ENCODE results near the gene SDCCAG8.
"Not testable (repeated sequence)": the region's sequence is repeated elsewhere in the genome, so short reads cannot be mapped to it uniquely, and the experiment has no call there.

The SDCCAG8 gene

GRCh38 chr1:243255791-243256512 lies at the start of gene SDCCAG8:
Gene SDCCAG8, plus strand, starts transcription at chr1:243256041. Its CDS starts 133 bp downstream, at chr1:243256174.
- peak; percentile 91 for DNase-seq

GRCh38 chr1:243211984-243212383 lies 43.9 kb upstream of the SDCCAG8 start:
- DNase-seq: not testable (repeated sequence)

GRCh38 chr1:243213045-243213787 lies 42.6 kb upstream of the SDCCAG8 start:
- DNase-seq: no peak

GRCh38 chr1:243215276-243215875 lies 40.5 kb upstream of the SDCCAG8 start:
- DNase-seq: not testable (repeated sequence)

GRCh38 chr1:243216741-243217140 lies 39.1 kb upstream of the SDCCAG8 start:
- no peak for DNase-seq

GRCh38 chr1:243217349-243217748 lies 38.5 kb upstream of the SDCCAG8 start:
- no peak for DNase-seq

- no peak for DNase-seq
These were observed 37.8 kb upstream of the SDCCAG8 start for GRCh38 chr1:243218059-243218458.

GRCh38 chr1:243227622-243228021 lies 28.2 kb upstream of the SDCCAG8 start:
- no peak for DNase-seq

GRCh38 chr1:243229526-243229925 lies 26.3 kb upstream of the SDCCAG8 start:
- DNase-seq: no peak

GRCh38 chr1:243230914-243231313 lies 24.9 kb upstream of the SDCCAG8 start:
- no peak for DNase-seq

- DNase-seq: no peak
These were observed 21.9 kb upstream of the SDCCAG8 start for GRCh38 chr1:243233908-243234307.

GRCh38 chr1:243234978-243235647 lies 20.7 kb upstream of the SDCCAG8 start:
- no peak for DNase-seq

- no peak for DNase-seq
These were observed 19.1 kb upstream of the SDCCAG8 start for GRCh38 chr1:243236604-243237252.

GRCh38 chr1:243244432-243244841 lies 11.4 kb upstream of the SDCCAG8 start:
- no peak for DNase-seq

- no peak for DNase-seq
These were observed 8.9 kb upstream of the SDCCAG8 start for GRCh38 chr1:243246916-243247315.

GRCh38 chr1:243247901-243248300 lies 7.9 kb upstream of the SDCCAG8 start:
- DNase-seq: no peak

GRCh38 chr1:243249214-243249613 lies 6.6 kb upstream of the SDCCAG8 start:
- DNase-seq: no peak

GRCh38 chr1:243250102-243250501 lies 5.7 kb upstream of the SDCCAG8 start:
- DNase-seq: no peak

GRCh38 chr1:243251539-243251938 lies 4.3 kb upstream of the SDCCAG8 start:
- DNase-seq: no peak

- no peak for DNase-seq
These were observed 2.5 kb upstream of the SDCCAG8 start for GRCh38 chr1:243253211-243253925.

- no peak for DNase-seq
These were observed 2.0 kb upstream of the SDCCAG8 start for GRCh38 chr1:243253926-243254232.

GRCh38 chr1:243254233-243254926 lies 1.5 kb upstream of the SDCCAG8 start:
- DNase-seq: peak; percentile 66

Data from stimulated activated CD4-positive, alpha-beta T cell treated with anti-CD3 and anti-CD28 coated beads, Interleukin-4, amount 100 ng/mL, for 1 hour (primary cell).